Activated T-helper 9 cell treated with anti-CD3 and anti-CD28 coated beads, Interleukin-2, amount 50 U/mL, for 16 hours (primary cell): ENCODE measurements around the gene TMEM239.
A peak's percentile ranks its signal among the peaks of the same experiment; 100 is the strongest.
"Not testable (repeated sequence)": the region's sequence is repeated elsewhere in the genome, so short reads cannot be mapped to it uniquely, and the experiment has no call there.

Source experiments
- DNase-seq: peaks from one replicate; pipeline ENCODE4 v3.0.0-alpha.2; 2020; ENCODE audit warnings: low read depth

Gene TMEM239

DNA sequence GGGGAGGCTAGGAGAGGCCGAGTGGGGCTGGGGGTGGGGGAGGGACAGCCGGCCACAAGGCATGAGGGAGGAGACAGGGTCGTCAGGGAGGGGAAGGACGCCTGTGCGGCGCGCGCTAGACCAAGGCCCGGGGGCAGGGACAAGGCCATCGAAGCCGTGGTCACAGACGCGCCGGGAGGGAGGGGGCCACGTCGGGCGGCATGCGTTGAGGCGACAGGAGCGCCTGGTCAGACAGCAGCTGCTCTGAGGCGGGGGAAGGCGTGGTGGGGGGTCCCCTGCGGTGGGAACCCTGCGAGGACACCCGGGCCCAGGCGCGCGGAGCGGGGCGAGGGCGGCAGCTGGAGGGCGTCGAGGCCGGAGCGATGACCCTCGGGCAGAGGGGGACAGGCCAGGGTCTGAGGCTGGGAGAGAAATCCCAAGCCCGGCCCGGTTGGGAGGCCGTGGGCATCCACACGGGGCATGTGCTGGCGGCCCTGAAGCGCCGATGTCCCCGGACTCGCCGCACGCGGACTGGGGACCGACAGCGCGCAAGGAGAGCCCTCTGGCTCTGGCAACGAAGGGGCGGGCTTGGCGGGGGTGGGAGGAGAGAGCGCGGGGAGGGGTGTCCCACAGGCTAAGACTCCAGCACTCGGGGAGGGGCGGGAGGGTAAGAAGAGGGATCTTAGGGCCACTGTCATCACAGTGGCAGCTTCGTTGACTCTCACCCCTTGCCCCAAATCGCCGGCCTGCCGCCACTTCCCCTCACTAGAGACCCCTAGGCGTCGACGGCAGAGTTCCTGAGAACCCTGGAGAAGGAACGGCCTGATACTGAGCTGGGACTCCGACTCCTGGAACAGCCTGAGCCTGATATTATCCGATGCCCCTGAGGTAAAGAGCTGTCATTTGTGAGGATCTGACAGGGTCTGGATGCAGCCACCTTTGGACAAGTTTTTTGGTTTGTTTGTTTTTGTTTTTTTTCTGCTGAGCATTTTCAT lies 5.0 kb downstream of the TMEM239 start:
- no peak for DNase-seq

DNA sequence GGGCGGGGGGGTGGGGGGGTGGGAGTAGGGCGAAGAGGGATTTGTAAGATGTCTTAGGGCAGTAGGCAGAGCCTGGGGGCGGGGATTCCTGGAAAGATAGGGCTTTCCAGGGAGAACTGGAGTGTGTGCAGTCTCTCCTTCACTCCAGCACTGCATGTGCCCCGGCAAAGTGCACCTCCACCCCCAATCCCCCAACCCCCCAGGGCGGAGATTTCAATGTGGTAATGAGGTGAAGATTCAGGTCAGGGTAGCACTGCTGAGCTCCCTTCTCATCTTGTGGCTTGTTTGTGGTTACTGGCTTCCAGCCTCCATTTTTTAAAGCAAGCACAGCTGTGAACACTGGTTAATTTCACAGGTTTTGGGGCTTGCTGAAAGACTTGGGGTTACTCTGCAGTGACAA lies 5.9 kb downstream of the TMEM239 start:
- no peak for DNase-seq

DNA sequence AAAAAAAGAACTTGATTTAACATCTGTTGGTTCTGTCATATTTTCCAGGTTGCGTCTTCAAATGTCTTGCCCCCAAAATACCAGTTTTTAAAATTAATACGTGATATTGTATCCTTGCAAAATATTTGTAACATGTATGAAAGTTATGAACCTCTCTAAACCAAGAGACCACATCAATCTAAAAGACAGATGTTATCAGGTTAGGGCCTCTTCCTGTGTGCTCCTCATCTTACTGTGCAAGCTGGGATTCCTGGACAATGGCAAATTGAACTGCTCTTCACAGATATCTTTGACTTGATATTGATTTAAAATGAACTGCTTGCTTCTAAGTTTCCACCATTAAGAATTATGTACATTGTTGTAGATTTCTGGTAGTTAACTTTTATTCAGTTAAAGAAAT lies 9.6 kb downstream of the TMEM239 start:
- DNase-seq: no peak

- DNase-seq: no peak
Measured at GRCh38 chr20:2826655-2827054, 10.5 kb downstream of the TMEM239 start.

DNA sequence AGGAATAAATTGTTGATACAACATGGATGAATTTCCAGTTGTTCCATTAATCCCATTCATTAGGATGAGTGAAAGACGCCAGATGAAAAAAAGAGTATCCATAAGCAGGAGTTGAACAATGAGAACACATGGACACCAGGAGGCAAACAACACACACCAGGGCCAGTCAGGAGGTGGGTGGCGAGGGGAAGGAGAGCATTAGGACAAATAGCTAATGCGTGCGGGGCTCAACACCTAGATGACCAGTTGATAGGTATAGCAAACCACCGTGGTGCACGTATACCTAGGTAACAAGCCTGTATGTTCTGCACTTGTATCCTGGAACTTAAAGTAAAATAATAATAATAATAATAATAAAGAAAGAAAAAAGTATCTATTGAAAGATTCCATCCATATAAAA lies 13.2 kb downstream of the TMEM239 start:
- no peak for DNase-seq

GRCh38 chr20:2831206-2831605 lies 15.0 kb downstream of the TMEM239 start:
- not testable (repeated sequence) for DNase-seq

DNA sequence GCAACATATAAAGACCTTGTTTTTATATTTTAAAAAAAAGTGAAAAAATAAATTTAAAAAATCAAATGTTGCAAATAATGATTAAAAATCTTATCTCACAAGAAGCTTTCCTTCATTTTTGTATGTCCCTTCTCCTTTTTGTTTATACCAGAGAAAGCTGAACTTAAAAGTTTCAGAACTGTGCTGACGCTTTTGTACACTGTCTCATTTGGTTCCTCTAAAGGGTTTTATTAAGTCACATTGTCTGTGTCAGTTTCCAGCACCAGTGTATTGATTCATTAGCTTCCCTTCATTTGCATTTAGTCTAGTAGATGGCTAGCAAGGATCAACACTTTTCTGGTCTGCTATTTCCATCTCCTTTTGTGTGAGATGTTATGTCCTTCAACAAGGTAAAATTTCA lies 17.6 kb downstream of the TMEM239 start:
- DNase-seq: no peak

DNA sequence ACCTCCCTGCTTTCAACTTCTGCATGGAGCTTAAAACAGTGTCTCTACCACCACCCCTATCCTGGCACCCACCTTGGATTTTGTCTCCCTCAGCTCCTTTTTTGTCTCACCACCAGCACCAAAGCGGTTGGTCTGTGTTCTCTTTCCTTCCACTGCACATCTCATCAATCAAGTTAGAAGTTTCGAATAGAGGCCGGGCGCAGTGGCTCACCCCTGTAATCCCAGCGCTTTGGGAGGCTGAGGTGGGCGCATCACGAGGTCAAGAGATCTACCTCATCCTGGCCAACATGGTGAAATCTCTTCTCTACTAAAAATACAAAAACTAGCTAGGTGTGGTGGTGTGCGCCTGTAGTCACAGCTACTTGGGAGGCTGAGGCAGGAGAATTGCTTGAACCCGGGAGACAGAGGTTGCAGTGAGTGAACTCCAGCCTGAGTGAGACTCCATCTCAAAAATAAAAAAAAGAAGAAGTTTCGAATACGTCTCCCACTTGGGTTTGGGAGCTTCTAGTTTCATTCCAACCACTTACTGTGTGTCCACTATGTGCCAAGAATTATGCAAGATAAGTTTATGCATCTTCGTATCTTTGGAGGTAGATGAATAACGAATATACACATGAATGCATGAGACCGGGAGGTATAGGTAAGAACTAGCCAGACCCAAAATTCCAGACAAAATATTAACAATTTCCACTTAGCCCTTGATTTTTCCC lies 18.4 kb downstream of the TMEM239 start:
- DNase-seq: no peak

- no peak for DNase-seq
Measured at GRCh38 chr20:2835331-2835796, 19.2 kb downstream of the TMEM239 start.

DNA sequence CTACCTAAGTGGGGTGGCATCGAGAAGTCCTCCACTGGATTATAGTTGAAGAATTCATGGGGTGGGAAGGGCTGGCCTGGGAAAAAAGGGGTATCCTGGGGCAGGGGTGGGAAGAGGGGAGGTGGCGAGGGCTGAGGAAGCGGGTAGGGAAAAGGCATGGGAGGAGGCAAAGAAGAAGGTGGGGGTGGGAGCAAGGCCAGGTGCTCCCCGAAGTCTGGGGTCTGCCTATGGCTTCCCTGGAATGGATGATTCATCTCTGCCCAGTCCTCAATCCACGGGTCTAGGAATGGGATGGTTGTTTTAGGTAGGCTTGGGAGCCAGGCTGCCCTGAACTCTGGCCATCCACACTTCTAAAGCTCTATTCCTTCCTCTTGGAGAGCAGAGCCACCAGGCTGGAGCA lies 19.9 kb downstream of the TMEM239 start:
- DNase-seq: no peak

DNA sequence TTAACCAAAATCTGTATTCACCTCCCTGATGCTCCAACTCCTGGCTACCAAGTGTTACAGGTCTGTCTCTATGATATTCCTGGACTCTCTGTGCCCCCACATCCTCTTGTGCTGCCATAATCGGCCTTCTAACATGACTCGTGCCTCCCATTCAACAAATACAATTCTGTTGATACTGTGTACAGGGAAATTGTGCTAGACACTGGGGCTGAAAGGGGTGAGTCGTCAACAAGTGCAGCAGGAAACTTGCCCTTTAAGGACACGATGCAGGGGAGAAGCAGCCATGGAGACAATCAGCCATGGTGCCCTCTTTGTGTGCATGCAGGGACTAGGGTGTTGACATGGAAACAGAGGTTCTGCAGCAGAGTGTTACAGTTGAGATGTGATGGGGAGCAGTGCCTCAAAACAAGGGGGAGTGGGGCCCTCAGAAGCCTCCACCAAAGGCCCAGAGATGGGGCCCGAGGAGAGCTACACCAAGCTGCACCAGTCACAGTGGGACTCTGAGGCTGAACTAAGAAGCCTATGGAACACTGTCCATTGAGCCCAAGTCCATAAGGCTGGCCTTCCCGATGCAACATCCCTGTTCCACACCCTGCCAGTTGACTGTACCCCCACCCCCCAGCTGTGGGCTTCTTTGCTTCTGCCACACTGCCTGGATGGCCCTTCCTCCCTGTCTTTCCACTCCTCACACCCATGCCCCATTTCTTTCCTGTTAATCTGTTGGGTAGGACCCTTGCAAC lies 21.2 kb downstream of the TMEM239 start:
- DNase-seq: no peak

DNA sequence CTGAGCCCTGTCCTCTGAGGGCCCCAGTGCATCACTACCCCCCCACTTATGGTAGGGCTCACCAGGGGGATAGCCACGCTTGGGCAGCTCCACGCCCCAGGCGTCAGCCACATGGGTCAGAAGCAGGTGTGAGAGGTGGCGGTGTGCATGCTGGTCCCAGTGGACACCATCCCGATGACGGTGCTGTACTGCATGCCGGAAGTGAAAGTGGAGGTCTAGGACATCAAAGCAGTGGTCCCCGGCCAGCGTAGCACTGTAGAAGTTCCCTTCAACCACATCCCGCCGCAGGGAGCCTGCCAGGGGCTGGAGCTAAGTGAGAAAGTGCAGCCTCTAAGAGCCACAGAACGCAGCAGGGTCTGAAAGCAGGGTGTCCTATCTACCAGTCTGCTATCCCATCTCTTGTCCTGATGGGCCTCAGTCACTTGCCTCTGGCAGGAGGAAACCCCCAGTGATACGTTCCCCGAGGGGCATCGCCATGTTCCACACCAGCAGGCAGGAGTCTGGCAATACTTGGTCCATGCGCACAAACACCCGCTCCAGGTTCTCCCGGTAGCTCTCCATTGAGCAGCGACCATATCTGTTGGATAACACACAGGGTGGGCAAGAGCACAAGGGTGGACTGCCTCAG lies 22.1 kb downstream of the TMEM239 start:
- DNase-seq: no peak

- no peak for DNase-seq
Measured at GRCh38 chr20:2838847-2839671, 22.9 kb downstream of the TMEM239 start.

DNA sequence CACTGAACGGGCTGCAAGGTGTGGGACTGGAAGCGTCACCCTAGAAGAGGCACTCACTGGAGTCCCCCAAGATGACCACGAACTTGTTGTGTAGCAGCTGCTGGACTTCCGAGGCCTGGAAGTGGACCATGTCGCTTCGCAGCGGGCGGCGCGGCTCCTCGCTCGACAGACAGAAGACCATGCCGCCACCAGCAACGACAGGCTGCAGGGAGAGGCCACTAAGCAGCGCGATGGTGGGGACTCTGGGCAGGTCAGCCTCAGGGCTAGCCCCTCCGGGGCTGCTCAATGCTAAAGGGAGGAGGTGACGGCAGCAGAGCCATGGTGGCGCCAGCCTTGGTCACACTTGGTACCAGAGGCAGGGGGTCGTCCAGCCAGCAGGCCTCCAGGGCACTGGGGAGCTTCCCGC lies 23.6 kb downstream of the TMEM239 start:
- DNase-seq: no peak

DNA sequence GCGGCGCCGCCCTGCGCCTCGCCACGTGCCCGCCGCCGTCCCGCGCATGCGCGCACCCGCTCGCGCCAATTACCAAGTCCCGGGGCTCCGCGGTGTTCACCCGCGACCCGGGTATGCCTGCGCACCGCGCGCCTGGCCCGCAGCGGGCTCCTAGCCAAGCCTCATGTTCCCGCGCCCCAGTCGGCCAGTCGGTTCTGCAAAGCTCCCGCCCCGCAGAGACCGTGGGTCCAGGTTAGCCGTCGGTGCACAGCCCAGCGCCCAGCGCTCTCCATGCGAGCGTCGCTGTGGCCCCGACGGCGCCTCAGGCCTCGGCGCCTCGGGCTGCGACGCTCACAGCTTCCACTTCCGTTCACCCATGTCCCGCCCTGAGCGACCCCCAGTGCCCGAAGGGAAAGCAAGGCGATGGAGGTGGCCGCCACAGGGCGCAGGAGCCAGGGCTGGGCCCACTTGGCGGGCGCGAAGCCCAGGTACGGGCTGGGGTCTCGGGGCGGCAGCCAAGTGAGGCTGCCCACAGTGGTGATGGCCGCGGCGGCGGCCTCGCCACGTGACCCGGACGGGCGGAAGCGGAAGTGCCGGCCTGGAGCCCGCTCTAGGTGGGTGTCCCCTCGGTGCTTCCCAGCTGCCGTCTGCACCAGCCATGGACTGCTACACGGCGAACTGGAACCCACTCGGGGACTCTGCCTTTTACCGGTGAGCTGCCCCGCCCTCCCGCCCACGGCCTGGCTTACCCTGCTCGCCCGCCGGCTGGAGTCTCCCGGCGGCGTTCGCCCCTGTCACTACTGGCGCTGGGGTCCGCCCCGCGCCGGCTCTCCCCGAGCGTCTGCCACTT lies 24.2 kb downstream of the TMEM239 start, which contains the start of the genes PCED1A and VPS16:
Gene PCED1A, minus strand, starts transcription at position 518 of the 829 bp plus-strand sequence. CDS start 743 bp downstream, outside the sequence.
Gene VPS16, plus strand, starts transcription at position 608 of the 829 bp plus-strand sequence. Its CDS starts 30 bp downstream, at position 638.
- peak; percentile 86 for DNase-seq

GRCh38 chr20:2840967-2841531 lies 24.9 kb downstream of the TMEM239 start:
- DNase-seq: peak; percentile 20

DNA sequence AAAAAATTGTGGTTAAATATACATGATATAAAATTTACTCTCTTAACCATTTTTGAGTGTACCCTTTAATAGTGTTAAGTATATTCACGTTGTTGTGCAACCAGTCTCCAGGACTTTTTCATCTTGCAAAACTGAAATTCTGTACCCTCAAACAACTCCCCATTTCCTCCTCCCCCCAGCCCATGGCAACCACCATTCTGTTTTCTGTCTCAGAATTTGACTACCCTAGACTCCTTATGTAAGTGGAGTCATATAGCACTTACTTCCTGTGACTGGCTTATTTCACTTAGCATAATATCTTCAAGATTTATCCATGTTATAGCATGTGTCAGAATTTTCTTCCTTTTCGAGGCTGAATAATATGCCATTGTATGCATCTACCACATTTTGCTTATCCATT lies 29.4 kb downstream of the TMEM239 start:
- DNase-seq: no peak

DNA sequence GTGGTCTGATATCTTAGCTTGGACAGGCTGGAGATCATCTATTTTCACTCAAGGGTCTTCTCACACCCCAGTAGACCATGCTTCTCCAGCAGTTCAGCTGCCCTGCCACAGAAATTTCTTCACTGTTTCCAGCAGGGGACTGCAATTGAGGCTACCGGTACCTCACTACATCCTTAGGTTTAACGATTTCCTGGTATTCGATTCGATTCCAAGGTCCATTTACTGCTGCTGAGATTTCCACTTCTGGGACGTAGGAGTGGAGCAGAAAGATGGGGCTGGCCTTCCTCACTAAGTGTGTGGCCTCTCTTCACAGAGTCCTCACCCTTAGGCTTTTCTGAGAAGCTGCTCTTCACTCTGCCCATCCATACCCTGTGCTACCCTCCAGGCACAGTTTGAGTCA lies 30.5 kb downstream of the TMEM239 start:
- DNase-seq: no peak

DNA sequence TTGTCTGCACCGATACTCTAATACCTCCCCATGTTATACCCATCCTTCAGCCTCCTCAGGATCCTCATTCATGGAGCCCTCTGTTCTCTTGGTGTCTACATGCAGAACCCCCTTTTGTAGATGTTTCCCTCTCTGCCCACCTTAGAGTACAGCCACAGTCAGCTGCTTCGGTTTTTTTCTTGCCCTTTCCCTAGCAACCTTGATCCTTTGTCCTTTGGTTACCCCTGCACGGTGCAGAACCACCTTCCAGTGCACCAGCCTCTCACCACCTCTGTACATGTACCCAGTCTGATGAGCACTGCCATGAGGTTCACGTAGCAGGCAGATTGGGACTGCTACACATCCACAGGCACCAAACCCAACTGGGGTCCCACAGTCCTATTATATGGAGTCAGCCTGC lies 31.6 kb downstream of the TMEM239 start:
- no peak for DNase-seq
